Uterus (tissue), 4 donors: ENCODE data around the gene BRICD5. TPM values are rescaled to one million over a fixed set of nuclear protein-coding genes. Genes with fewer than 3 reads are reported as not detected.
A peak's percentile ranks its signal among the peaks of the same experiment; 100 is the strongest.

ENCODE experiments used
- DNase-seq, 2 donors: peaks; one replicate each; pipeline ENCODE4 v3.0.0-alpha.2; 2019 to 2020
- H3K27ac ChIP-seq, 2 donors: fragments of 200-600 bp; sonication (generic); 1 replicate in 1 of 2; 2 replicates in 1 of 2; pipeline ENCODE4 v1.5.1; 2016 to 2018
- H3K27me3 ChIP-seq, 2 donors: fragments of 200-600 bp; sonication (generic); one replicate each; pipeline ENCODE4 v1.5.1; 2018 to 2019; ENCODE audit warnings: control low read depth in 1 of 2
- H3K36me3 ChIP-seq, 2 donors: fragments of 200-600 bp; sonication (generic); one replicate each; pipeline ENCODE4 v1.5.1; 2019; ENCODE audit warnings: control low read depth in 1 of 2
- H3K4me1 ChIP-seq, 2 donors: fragments of 200-600 bp; sonication (generic); one replicate each; pipeline ENCODE4 v1.5.1; 2018 to 2019; ENCODE audit warnings: control low read depth in 1 of 2
- H3K4me3 ChIP-seq, 2 donors: fragments of 200-600 bp; sonication (generic); 1 replicate in 1 of 2; 2 replicates in 1 of 2; pipeline ENCODE4 v1.5.1; 2018 to 2019; ENCODE audit warnings: mild to moderate bottlenecking in 1 of 2
- H3K9me3 ChIP-seq, 2 donors: fragments of 200-600 bp; sonication (generic); one replicate each; pipeline ENCODE4 v1.5.1; 2019; ENCODE audit warnings: control low read depth in 1 of 2
- CTCF ChIP-seq, 4 experiments: fragments of 200-600 bp in 2 of 4; fragments of 450-650 bp in 2 of 4; sonication (generic) in 2 of 4; IDR thresholded peaks; one replicate each; pipeline ENCODE4 v1.5.1; 2016 to 2019; ENCODE audit warnings: antibody characterized with exemption in 4 of 4, mild to moderate bottlenecking in 2 of 4, moderate library complexity in 1 of 4
- POLR2A ChIP-seq, 2 donors: fragments of 450-650 bp; IDR thresholded peaks; one replicate each; pipeline ENCODE4 v1.6.1; 2016; ENCODE audit warnings: antibody characterized with exemption in 2 of 2, mild to moderate bottlenecking in 1 of 2, moderate library complexity in 1 of 2
- intact Hi-C: fragments of 100-400 bp; cut with DNase I; formaldehyde crosslinking; loops from one replicate; pipeline ENCODE4 v1.15.1; 2023; ENCODE audit warnings: low total_unique reads
- total RNA-seq, 4 donors: library from RNA; depleted of rRNA in 3 of 4; stranded (reverse); fragments of >200 nt in 3 of 4; gene quantifications; one replicate each; pipeline versions ENCODE4 v1.1.0 to v1.2.4, GENCODE V29; 2014 to 2023
- donor health status: DM: yes; HTN: yes; CAD: no.

The BRICD5 gene
- total RNA-seq, 4 donors from 2014 or later = 1.2 to 16.9 (median 1.7) TPM

GRCh38 chr16:2213817-2214718 is 3.4 kb upstream of the BRICD5 start:
- TF ChIP-seq CTCF (IDR thresholded peaks at IDR 0.05) (no peak), POLR2A (IDR thresholded peaks at IDR 0.05) (peak in 1 of 2 donors; percentile 30)
- H3K27me3 ChIP-seq = no peaks in the 10 kb centered on the region
- no peaks in the 10 kb centered on the region for H3K9me3 ChIP-seq
- DNase-seq = no peak
- peaks cover 0 to 12% of the 10 kb centered on the region in 2 donors for H3K4me1 ChIP-seq
- no peaks in the 10 kb centered on the region for H3K36me3 ChIP-seq
- H3K27ac ChIP-seq = peak overlapping the region; percentile 13 to 71
- H3K4me3 ChIP-seq = peak overlapping the region; percentile 23 to 74
- intact Hi-C loops = loop anchor here (10.0 kb wide), 1 partner anchor 59 kb away; the partner anchor contains the start of gene TRAF7

DNA sequence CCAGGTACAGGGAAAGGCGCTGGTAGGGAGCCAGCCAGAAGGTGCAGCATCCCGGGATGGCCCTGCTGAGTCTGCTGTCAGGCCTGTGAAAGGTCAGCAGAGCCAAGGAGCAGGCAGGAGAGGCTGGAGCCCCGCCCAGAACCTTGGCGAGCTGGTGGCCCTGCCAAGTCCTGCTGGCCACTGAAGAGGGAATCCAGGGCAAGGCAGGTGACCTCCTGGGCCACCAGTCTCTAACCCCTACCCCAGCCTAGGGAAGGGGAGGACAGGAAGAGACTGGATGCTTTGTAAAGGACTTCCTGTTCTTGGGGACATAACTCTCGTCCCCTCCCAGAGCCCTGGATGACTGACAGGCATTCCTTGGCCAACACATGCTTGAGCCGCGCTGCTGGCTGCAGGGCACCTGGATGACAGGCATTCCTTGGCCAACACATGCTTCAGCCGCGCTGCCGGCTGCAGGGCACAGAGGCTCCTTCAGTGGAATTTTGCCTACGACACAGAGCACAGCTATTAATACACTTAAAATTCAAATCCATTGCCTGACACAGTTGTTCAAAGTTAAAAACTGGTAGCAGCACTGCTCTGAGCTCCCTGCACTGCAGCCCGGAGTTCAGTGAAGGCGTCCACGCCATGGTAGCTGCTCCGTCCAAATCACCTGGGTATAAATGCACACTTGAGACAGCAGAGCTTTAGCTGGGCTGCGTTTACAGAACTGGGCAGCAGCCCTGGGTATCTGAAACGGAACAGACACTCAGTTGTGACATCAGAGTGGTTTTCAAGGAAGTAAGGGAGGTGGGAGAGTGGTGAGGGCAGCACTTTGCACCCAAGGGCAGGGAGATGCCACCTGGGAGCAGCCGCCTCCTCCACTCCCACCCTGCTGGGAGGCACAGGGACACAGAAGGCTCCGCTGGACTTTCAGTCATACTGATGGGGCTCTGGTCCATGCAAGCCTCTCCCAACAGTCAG is 2.0 kb upstream of the BRICD5 start:
- intact Hi-C loops = loop anchor here (10.0 kb wide), 1 partner anchor 58 kb away; the partner anchor contains the start of gene TRAF7
- Histone ChIP-seq H3K4me3 (no peak overlapping the region), H3K9me3 (no peaks in the 10 kb centered on the region), H3K27me3 (no peaks in the 10 kb centered on the region), H3K4me1 (peaks cover 0 to 12% of the 10 kb centered on the region in 2 donors), H3K27ac (no peak overlapping the region), H3K36me3 (no peaks in the 10 kb centered on the region)
- TF ChIP-seq CTCF (IDR thresholded peaks at IDR 0.05) (no peak), POLR2A (IDR thresholded peaks at IDR 0.05) (no peak)
- DNase-seq = no peak

DNA sequence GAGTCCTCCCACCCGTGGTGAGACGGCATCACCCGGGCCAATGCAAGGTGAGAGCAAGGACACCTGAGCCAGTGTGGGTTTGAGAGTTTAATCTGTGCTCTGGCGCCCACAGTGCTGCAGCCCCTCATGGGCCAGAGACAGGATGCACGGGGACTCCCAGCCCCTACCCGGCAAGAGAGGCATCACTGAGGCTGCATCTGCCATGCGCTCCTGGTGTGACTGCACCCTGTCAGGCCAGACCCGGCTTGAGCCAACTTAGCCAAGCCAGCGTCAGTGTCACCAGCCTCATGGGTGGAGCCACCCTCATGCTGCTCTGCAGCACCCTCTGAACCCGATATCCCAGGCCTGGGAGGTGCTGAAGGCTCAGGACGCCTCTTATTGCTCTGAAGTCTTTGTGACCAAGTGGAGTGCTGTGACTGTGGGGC is 1.3 kb upstream of the BRICD5 start:
- Histone ChIP-seq H3K36me3 (no peaks in the 10 kb centered on the region), H3K27ac (no peak overlapping the region), H3K9me3 (no peaks in the 10 kb centered on the region), H3K4me1 (peaks cover 0 to 12% of the 10 kb centered on the region in 2 donors), H3K27me3 (no peaks in the 10 kb centered on the region), H3K4me3 (no peak overlapping the region)
- intact Hi-C loops = loop anchor here (10.0 kb wide), 1 partner anchor 57 kb away; the partner anchor contains the start of gene TRAF7
- no peak for TF ChIP-seq POLR2A (IDR thresholded peaks at IDR 0.05)
- no peak for TF ChIP-seq CTCF (IDR thresholded peaks at IDR 0.05)
- DNase-seq = no peak

DNA sequence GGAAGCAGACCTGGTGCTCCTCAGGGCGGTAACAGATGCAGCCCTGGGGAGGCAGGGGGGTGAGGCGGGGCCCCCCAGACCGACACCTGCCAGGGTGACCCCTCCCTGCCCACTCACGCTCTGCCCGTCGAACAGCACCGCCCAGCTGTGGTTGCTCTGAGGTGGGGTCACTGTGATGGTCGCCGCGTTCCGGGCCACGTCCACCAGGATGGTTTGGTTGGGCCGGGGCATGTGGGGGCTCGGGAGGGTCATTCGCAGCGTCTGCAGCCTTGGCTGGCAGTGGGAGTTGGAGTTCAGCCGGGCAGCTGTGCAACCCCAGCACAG is 692 bp downstream of the BRICD5 start:
- Histone ChIP-seq H3K4me1 (peaks cover 0 to 15% of the 10 kb centered on the region in 2 donors), H3K4me3 (no peak overlapping the region), H3K27me3 (no peaks in the 10 kb centered on the region), H3K9me3 (no peaks in the 10 kb centered on the region), H3K27ac (no peak overlapping the region), H3K36me3 (no peaks in the 10 kb centered on the region)
- DNase-seq = no peak
- intact Hi-C loops = loop anchor here (10.0 kb wide), 1 partner anchor 55 kb away; the partner anchor contains the start of gene TRAF7
- TF ChIP-seq POLR2A (IDR thresholded peaks at IDR 0.05) (no peak), CTCF (IDR thresholded peaks at IDR 0.05) (no peak)
